Kidney epithelial cell (primary cell): ENCODE measurements around the gene NXPH4. TPM values are rescaled to one million over a fixed set of nuclear protein-coding genes. Genes with fewer than 3 reads are reported as not detected.
A peak's percentile ranks its signal among the peaks of the same experiment; 100 is the strongest.

Experiments used
- DNase-seq: peaks from one replicate; pipeline ENCODE4 v3.0.0-alpha.2; 2010; ENCODE audit warnings: low read depth
- H3K27me3 ChIP-seq: 2 replicates; pipeline ENCODE4 v1.6.0; 2011; ENCODE audit warnings: low read length; ENCODE audit not compliant: control insufficient read depth, insufficient read depth
- H3K36me3 ChIP-seq: 2 replicates; pipeline ENCODE4 v1.5.1; 2011; ENCODE audit warnings: low read length; ENCODE audit not compliant: control insufficient read depth, insufficient read depth
- H3K4me3 ChIP-seq: 2 replicates; pipeline ENCODE4 v1.5.1; 2011; ENCODE audit warnings: low read depth, mild to moderate bottlenecking, control low read depth, low read length
- total RNA-seq: library from RNA; depleted of rRNA; stranded (reverse); fragments of >200 nt; gene quantifications from 2 replicates; pipeline ENCODE4 v1.2.3, GENCODE V29; 2015
- TF ChIP-seq, protein P1 (sequence below): IDR thresholded peaks from 2 replicates; pipeline ENCODE4 v1.5.1; 2011; ENCODE audit warnings: mild to moderate bottlenecking, moderate library complexity, low read length, control low read depth, inconsistent platforms; ENCODE audit not compliant: insufficient read depth, poor library complexity, severe bottlenecking

NXPH4 gene
- total RNA-seq, 1 donor from 2014 or later: 5.9 TPM

- H3K27me3 ChIP-seq: peaks cover 96% of the 10 kb centered on the region
- TF ChIP-seq, protein P1, sequence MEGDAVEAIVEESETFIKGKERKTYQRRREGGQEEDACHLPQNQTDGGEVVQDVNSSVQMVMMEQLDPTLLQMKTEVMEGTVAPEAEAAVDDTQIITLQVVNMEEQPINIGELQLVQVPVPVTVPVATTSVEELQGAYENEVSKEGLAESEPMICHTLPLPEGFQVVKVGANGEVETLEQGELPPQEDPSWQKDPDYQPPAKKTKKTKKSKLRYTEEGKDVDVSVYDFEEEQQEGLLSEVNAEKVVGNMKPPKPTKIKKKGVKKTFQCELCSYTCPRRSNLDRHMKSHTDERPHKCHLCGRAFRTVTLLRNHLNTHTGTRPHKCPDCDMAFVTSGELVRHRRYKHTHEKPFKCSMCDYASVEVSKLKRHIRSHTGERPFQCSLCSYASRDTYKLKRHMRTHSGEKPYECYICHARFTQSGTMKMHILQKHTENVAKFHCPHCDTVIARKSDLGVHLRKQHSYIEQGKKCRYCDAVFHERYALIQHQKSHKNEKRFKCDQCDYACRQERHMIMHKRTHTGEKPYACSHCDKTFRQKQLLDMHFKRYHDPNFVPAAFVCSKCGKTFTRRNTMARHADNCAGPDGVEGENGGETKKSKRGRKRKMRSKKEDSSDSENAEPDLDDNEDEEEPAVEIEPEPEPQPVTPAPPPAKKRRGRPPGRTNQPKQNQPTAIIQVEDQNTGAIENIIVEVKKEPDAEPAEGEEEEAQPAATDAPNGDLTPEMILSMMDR: no peak
- no peaks in the 10 kb centered on the region for H3K36me3 ChIP-seq
- H3K4me3 ChIP-seq: no peak overlapping the region
- no peak for DNase-seq
These were observed 5.9 kb downstream of the NXPH4 start for GRCh38 chr12:57222286-57223190.

DNA sequence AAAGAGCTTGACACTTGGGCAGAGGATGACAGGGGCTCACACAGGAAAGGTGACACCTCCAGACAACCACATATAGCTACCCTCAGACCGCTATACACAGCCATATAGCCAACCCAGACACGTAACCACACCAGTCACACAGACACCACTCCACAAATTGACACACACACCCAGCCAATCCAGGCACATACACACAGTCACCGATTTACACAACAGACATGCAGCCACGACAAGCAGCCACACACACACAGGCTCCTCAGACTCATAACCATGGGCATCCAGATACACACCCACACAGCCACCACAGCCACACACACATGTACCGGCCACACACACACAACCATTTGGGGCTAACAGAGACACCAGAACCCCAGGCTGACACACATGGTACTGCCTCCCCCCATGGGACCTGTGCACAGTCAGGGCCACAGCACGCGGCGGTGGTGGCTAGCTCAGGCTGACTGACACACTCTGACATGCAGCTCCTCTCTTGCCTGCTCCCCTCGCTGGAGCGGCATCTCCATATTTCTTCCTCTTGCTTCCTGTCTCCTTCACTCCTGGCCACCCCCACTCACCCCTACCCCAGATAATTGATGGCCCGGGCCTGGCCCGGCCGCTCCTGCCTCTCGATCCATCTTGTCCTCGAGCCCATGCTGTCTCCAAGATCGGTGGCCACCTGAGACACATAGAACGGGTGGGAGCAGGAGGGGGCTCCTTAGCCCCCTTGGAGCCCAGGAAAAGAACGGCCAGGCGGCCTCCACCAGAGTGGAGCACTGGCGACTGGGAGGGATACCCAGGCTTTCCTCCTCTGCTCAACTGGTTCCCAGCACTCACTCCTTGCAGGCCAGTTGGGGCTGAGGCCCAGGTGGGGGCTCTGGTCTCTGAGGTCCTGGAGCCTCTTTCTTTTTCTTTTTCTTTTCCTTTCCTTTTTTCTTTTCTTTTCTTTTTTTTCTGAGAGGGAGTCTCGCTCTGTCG is 6.9 kb downstream of the NXPH4 start:
- TF ChIP-seq, protein P1: no peak
- H3K27me3 ChIP-seq: peaks cover 89% of the 10 kb centered on the region
- no peak overlapping the region for H3K4me3 ChIP-seq
- DNase-seq: no peak
- H3K36me3 ChIP-seq: no peaks in the 10 kb centered on the region

DNA sequence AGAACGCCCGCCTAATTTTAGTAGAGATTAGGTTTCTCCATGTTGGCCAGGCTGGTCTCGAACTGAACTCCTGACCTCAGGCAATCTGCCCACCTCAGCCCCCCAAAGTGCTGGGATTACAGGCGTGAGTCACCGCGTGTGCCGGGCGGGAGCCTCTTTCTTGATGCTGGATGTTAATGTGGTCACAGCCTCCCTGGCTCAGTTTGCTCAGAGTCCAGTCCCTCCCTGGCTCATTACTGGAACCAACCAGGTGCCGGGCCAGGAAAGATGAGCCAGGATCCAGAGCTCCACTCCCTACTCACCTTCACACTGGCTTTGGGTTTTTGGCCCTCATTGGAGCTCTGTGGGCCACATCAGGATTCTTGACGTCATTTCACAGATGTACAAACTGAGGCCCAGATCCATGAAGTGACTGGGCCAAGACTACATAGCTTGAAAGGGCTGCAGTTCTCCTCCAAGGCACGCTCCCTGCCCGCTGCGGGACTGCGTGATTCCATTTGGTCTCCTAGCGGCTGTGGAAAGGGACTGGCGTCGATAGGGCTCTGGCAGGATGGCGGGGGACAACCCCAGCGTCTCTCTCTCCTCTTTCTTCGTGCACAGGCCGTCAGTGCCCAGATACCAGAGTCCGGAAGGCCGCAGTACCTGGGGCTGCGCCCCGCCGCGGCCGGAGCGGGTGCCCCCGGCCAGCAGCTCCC is 7.8 kb downstream of the NXPH4 start:
- H3K27me3 ChIP-seq: peaks cover 81% of the 10 kb centered on the region
- DNase-seq: no peak
- TF ChIP-seq, protein P1: no peak
- H3K36me3 ChIP-seq: no peaks in the 10 kb centered on the region
- H3K4me3 ChIP-seq: no peak overlapping the region

GRCh38 chr12:57224973-57225679 is 8.5 kb downstream of the NXPH4 start:
- no peak for DNase-seq
- Histone ChIP-seq H3K27me3 (peaks cover 74% of the 10 kb centered on the region), H3K4me3 (no peak overlapping the region), H3K36me3 (no peaks in the 10 kb centered on the region)
- TF ChIP-seq, protein P1: peak; percentile 13

GRCh38 chr12:57225680-57226210 is 9.2 kb downstream of the NXPH4 start:
- no peak overlapping the region for H3K4me3 ChIP-seq
- no peaks in the 10 kb centered on the region for H3K36me3 ChIP-seq
- TF ChIP-seq, protein P1: no peak
- peaks cover 68% of the 10 kb centered on the region for H3K27me3 ChIP-seq
- no peak for DNase-seq
